ENCODE data around the gene C20orf204. TPM values are rescaled to one million over a fixed set of nuclear protein-coding genes. Genes with fewer than 3 reads are reported as not detected.

The C20orf204 gene
- total RNA-seq, 2 donors from 2014 or later, result 0.64 to 3.1 TPM

DNA sequence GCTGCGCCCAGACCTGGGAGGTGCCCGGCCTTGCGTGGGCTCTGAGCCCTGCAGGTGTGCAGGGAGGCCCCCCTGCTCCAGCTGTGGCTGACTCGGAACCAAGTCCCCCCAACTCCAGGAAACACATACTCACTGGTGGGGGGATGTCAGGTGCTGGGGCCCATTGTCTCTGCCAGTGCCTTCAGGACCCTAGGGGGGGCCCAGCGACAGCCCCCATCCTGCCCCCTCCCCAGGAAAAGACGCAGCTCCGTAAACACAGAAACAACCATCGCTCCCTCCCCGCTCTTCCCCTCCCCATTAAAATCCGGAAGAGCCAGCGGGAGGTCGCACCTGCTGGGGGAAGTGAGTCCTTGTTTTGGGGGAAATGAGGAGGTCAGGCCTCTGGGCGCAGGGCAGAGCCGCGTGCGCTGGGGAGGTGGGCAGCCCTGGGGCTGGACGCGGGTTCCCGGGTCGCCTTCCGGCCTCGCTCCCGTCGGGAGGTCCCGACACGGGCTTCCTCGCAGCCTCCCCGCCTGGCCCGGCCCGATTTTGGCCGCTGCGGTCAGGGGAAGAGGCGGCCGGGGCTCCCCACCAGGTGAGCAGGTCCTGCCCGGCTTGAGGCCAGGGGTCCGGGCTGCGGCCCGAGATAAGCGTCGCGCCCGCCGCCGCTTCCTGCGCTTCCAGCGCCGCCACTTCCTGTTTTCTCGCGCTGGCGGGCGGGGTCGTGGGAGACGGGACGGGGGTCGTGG lies 6.2 kb downstream of the C20orf204 start:
- H3K27me3 ChIP-seq (replicated peaks; ENCODE audit: insufficient read depth), result no peaks in the 10 kb centered on the region
- peak overlapping the region; percentile 25 to 39 for H3K4me3 ChIP-seq
- 3% methylated on average over 35 of the region's 55 CpGs for WGBS

DNA sequence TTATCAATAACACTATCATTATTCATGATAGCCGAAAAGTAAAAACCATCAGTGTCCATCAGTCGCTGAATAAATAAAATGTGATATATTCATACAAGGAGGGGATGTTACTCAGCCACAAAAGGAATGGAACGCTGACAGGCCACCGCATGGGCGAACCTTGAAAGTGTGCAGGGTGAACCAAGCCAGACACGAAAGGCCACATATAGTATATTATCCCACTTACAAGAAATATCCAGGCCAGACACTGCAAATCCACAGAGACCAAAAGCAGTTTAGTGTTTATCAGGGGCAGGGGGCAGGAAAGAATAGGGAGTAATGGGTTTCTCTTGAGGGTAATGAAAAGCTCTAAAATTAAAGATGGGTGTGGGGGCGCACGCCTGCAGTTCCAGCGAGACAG lies 7.8 kb downstream of the C20orf204 start:
- Histone ChIP-seq H3K27me3 (replicated peaks; ENCODE audit: insufficient read depth) (peaks cover 3% of the 10 kb centered on the region), H3K36me3 (no peaks in the 10 kb centered on the region), H3K27ac (no peak overlapping the region), H3K4me3 (no peak overlapping the region), H3K9me3 (no peaks in the 10 kb centered on the region), H3K4me1 (replicated peaks) (peaks cover 3% of the 10 kb centered on the region)
- no peak for DNase-seq (ENCODE audit: low spot score)
- TF ChIP-seq POLR2AphosphoS5 (IDR thresholded peaks at IDR 0.05), result no peak
- TF ChIP-seq, protein P1, sequence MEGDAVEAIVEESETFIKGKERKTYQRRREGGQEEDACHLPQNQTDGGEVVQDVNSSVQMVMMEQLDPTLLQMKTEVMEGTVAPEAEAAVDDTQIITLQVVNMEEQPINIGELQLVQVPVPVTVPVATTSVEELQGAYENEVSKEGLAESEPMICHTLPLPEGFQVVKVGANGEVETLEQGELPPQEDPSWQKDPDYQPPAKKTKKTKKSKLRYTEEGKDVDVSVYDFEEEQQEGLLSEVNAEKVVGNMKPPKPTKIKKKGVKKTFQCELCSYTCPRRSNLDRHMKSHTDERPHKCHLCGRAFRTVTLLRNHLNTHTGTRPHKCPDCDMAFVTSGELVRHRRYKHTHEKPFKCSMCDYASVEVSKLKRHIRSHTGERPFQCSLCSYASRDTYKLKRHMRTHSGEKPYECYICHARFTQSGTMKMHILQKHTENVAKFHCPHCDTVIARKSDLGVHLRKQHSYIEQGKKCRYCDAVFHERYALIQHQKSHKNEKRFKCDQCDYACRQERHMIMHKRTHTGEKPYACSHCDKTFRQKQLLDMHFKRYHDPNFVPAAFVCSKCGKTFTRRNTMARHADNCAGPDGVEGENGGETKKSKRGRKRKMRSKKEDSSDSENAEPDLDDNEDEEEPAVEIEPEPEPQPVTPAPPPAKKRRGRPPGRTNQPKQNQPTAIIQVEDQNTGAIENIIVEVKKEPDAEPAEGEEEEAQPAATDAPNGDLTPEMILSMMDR (IDR thresholded peaks at IDR 0.05), result no peak
- no peak for TF ChIP-seq POLR2A (IDR thresholded peaks at IDR 0.05)
- intact Hi-C loops (cut with DNase I), result no loop called here
- WGBS, result 88% methylated on average over 9 of the region's 9 CpGs

More for the DNA sequence above, 6.2 kb downstream of the C20orf204 start:
- Histone ChIP-seq H3K9me3 (no peaks in the 10 kb centered on the region), H3K36me3 (no peaks in the 10 kb centered on the region), H3K27ac (peak overlapping the region in 1 of 2 donors; percentile 14), H3K4me1 (replicated peaks) (peaks cover 3% of the 10 kb centered on the region)
- TF ChIP-seq, protein P1 (IDR thresholded peaks at IDR 0.05), result no peak
- TF ChIP-seq POLR2AphosphoS5 (IDR thresholded peaks at IDR 0.05), result no peak
- TF ChIP-seq POLR2A (IDR thresholded peaks at IDR 0.05), result no peak
- DNase-seq (ENCODE audit: low spot score), result no peak
- intact Hi-C loops (cut with DNase I), result no loop called here

DNA sequence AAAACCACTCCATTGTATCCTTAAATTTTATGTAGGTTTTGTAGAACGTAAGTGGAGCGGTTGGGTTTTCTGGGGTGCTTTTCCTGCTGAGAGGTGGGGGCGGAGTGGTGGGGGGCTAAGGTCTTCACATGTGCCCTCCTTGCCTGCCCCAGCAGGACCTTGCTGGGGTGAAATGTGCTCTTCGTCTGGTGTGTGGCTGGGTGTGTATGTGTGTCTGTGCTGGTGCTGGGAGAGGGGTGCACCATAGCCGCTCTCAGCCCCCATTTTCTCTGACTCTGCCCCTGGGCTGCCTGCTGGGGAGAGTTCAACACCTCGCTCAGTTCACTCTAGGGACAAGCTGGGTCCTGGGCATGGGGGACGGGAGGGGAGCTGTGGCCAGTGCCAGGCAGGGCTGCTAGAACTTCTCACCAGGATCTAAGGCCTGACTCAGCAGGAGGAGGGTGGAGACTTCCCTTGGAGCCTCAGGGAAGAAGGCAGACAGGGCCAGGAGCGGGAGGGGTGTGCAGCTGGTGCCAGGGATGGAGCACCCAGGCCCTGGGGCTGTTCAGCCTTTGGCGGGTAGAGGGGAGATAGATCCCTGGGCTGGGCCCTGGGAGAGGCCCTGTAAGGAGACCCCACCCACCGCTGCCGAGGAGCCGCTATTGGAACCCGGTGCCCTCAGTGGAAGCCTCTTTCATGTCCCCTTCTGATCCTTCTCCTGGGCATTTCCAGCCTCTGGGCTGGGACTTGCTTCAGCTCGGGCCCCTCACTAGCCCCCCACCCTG lies 8.7 kb downstream of the C20orf204 start:
- Histone ChIP-seq H3K9me3 (no peaks in the 10 kb centered on the region), H3K4me1 (replicated peaks) (peaks cover 3% of the 10 kb centered on the region), H3K4me3 (no peak overlapping the region), H3K27ac (no peak overlapping the region), H3K27me3 (replicated peaks; ENCODE audit: insufficient read depth) (peaks cover 3% of the 10 kb centered on the region), H3K36me3 (no peaks in the 10 kb centered on the region)
- intact Hi-C loops (cut with DNase I), result no loop called here
- no peak for DNase-seq (ENCODE audit: low spot score)
- WGBS, result 57% methylated on average over 10 of the region's 14 CpGs
- TF ChIP-seq POLR2A (IDR thresholded peaks at IDR 0.05) (no peak), POLR2AphosphoS5 (IDR thresholded peaks at IDR 0.05) (no peak)
- TF ChIP-seq, protein P1 (IDR thresholded peaks at IDR 0.05), result no peak

DNA sequence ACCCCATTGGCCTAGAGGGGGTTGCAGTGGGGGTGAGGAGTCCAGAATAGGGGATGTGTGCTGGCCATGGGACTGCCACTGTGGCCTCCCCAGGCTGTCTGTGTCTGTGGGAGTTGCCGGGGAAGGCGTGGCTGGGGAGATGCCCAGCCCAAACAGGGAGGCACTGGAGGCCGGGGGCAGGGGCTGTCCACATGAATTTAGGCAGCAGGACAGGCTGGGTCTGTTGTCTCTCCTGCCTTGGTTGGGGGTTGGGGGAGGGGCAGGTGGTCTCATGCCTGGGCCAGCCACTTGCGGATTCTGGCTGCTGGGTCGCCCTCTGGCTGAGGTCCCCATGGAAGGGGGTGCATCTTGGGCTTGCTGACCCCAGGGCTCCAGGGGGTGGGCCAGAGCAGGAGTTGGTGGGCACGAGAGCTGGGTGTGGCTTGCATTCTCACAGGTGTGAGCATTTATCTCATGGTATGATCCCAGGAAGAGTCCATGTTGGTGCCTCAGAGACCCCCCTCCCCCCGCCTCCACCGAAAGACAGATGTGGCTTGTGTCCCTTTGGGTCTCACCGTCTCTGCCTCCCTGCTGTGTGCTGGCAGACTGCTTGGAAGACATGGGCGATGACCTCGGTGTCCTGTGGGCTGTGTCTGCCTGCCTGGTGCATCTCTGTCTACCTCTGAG lies 9.5 kb downstream of the C20orf204 start:
- Histone ChIP-seq H3K9me3 (no peaks in the 10 kb centered on the region), H3K4me3 (no peak overlapping the region), H3K27me3 (replicated peaks; ENCODE audit: insufficient read depth) (peaks cover 8% of the 10 kb centered on the region), H3K36me3 (no peaks in the 10 kb centered on the region), H3K4me1 (replicated peaks) (peaks cover 3% of the 10 kb centered on the region), H3K27ac (no peak overlapping the region)
- DNase-seq (ENCODE audit: low spot score), result no peak
- intact Hi-C loops (cut with DNase I), result no loop called here
- WGBS, result 62% methylated on average over 11 of the region's 11 CpGs
- TF ChIP-seq, protein P1 (IDR thresholded peaks at IDR 0.05), result no peak
- no peak for TF ChIP-seq POLR2AphosphoS5 (IDR thresholded peaks at IDR 0.05)
- TF ChIP-seq POLR2A (IDR thresholded peaks at IDR 0.05), result no peak

Data from prostate gland (tissue), 2 donors.